Activated T-helper 2 cell treated with anti-CD3 and anti-CD28 coated beads, Interferon-gamma antibody, Interleukin-2, Interleukin-4, amounts not matched to agents 10 μg/mL and 5 μg/mL and 100 μg/mL, durations not matched to agents 14 hours and 24 hours and 36 hours (primary cell): Measurements from ENCODE around the gene MOB3A. TPM values are rescaled to one million over a fixed set of nuclear protein-coding genes. Genes with fewer than 3 reads are reported as not detected.

Experiments used
- DNase-seq: peaks from one replicate; pipeline ENCODE4 v3.0.0; 2021; ENCODE audit warnings: low spot score
- H3K27ac Mint-ChIP-seq: one replicate; pipeline ENCODE4 v1.8.0; 2021; ENCODE audit warnings: mixed read lengths
- H3K27me3 Mint-ChIP-seq: one replicate; pipeline ENCODE4 v1.8.0; 2021; ENCODE audit warnings: low read depth, mixed read lengths
- H3K36me3 Mint-ChIP-seq: one replicate; pipeline ENCODE4 v1.8.0; 2021; ENCODE audit warnings: low read depth, mixed read lengths
- H3K4me1 Mint-ChIP-seq: one replicate; pipeline ENCODE4 v1.8.0; 2021; ENCODE audit warnings: low read depth, mixed read lengths
- H3K4me3 Mint-ChIP-seq: one replicate; pipeline ENCODE4 v1.8.0; 2021; ENCODE audit warnings: low read depth, mild to moderate bottlenecking, moderate library complexity, mixed read lengths
- H3K9me3 Mint-ChIP-seq: one replicate; pipeline ENCODE4 v1.8.0; 2021; ENCODE audit warnings: mixed read lengths
- intact Hi-C: fragments of 100-400 bp; cut with micrococcal nuclease; formaldehyde crosslinking; loops from one replicate; pipeline ENCODE4 v1.15.1; 2023
- total RNA-seq: library from RNA; stranded (reverse); gene quantifications from 2 replicates; pipeline ENCODE4 v1.2.3, GENCODE V29; 2022

The MOB3A gene
- total RNA-seq, 1 donor from 2014 or later, result 175 TPM

DNA sequence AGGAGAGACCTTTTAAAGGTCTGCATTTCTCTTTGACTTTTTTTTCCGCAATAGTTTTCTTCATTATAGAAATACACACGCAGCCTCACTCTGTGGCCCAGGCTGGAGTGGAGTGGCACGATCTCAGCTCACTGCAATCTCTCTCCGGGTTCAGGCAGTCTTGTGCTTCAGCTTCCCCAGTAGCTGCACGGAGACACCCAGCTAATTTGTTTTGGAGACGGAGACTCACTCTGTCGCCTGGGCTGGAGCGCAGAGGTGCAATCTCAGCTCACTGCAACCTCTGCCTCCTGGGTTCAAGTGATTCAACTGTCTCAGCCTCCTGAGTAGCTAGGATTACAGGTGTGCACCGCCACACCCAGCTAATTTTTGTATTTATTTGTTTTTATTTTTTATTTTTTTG, 33.4 kb downstream of the MOB3A start:
- Mint-ChIP-seq H3K4me1 (peaks cover 19% of the 10 kb centered on the region), H3K4me3 (peak overlapping the region; percentile 87)
- intact Hi-C loops, result loop anchor here (5.0 kb wide), 1 partner anchor 35 kb away; the partner anchor contains the start of genes IZUMO4 and MOB3A

DNA sequence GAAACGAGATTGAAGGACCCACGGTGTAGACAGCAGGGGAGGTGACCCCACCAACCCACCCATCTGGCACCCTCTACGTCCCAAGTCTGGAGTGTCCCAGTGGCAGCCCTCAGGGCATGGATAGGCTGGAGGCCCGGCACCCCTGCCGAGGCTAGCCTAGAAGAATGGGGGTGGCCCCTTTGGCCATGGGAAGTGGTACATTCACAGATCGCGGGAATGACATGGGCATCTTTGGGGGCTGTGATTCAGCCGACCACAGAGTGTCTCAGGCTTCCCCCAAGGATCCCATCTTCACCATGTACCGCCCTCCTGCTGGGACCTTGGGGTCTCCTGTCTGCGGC, 33.8 kb downstream of the MOB3A start:
- DNase-seq, result no peak
- no peaks in the 10 kb centered on the region for H3K36me3 Mint-ChIP-seq
- H3K9me3 Mint-ChIP-seq, result no peaks in the 10 kb centered on the region
- H3K4me3 Mint-ChIP-seq, result peak overlapping the region; percentile 87
- H3K27ac Mint-ChIP-seq, result peak overlapping the region; percentile 86
- no peaks in the 10 kb centered on the region for H3K27me3 Mint-ChIP-seq
- intact Hi-C loops, result loop anchor here (5.0 kb wide), 1 partner anchor 35 kb away; the partner anchor contains the start of genes IZUMO4 and MOB3A
- peaks cover 19% of the 10 kb centered on the region for H3K4me1 Mint-ChIP-seq

More for the DNA sequence above, 33.4 kb downstream of the MOB3A start:
- Mint-ChIP-seq H3K36me3 (no peaks in the 10 kb centered on the region), H3K27me3 (no peaks in the 10 kb centered on the region), H3K9me3 (no peaks in the 10 kb centered on the region), H3K27ac (peak overlapping the region; percentile 64)
- no peak for DNase-seq

DNA sequence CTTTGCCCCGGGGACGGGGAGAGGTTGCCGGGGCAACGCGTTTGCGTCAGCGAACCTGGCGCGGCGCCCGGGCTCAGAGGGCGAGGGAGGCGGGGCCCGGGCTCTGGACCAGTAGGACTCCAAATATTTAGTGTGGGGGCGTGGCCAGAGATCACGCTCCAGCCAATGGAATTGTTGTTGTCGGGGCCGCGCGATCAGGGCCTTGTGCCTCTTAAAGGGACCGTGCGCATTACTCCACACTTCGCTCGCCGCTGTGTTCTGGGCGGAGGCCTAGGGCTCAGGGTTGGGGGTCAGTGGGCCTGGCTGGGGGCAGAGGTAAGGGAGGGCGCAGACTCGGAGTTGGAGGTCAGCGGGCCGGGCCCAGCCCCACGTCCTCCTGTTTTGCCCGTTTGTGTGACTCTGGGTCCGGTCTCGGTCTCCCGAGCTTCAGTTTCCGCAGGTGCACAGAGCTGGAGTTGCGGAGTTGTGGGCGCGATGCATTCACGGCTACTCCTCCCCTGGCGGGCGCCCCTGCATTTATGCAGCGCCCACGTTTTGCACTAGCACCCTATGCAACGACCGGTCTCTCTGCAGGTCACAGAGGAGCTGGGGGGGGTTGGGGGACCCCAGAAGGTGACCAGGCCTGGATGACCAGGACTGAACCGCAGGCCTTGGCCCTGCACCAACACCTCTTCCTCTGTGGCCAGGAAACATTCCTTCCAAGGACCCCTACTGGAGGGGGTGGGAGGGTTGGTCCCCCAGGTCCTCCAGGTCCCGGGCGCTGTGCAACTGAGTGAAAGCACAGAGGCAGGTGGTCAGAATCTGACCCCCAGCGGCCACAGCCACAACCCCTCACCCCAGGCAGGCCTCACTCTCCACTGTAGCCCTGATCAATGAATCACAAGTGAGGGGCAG, 34.4 kb downstream of the MOB3A start:
- Mint-ChIP-seq H3K27me3 (no peaks in the 10 kb centered on the region), H3K4me1 (peaks cover 21% of the 10 kb centered on the region), H3K4me3 (peak overlapping the region; percentile 87), H3K36me3 (no peaks in the 10 kb centered on the region), H3K27ac (peak overlapping the region; percentile 86), H3K9me3 (no peaks in the 10 kb centered on the region)
- intact Hi-C loops, result loop anchor here (1.0 to 5.0 kb wide), 2 partner anchors 10 to 36 kb away; partner anchors contain the start of genes IZUMO4, MKNK2 and MOB3A
- peak; percentile 98 for DNase-seq

DNA sequence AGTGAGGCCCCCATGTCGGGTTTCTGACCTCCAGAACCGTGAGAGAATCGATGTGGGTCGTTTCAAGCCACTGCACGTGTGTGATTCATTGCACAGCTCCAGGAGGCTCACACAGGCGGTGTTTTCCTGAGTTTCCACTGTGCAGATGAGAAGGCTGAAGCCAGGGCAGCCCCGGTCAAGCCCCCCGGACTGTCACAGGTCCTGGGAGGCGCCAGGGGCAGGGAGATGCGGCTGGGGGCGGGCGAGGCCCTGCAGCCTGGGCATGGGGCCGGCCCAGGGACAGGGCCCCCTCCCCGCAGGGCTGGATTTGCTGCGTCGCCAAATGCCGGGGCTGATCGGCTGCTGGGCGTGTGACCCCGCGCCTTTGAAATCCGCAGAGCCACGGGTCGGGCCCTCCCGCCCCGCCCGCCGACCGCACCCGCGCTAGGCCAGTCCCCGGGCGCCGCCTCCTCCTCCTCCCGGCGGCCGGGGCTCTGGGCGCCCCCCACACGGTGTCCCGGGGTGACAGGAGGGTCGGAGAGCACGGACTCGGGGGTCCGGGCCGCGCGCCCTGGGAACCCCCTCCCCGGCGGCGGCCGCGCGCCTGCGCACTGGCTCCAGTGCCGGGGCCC, 35.1 kb downstream of the MOB3A start:
- Mint-ChIP-seq H3K4me1 (peaks cover 26% of the 10 kb centered on the region), H3K27ac (peak overlapping the region; percentile 97), H3K9me3 (no peaks in the 10 kb centered on the region), H3K4me3 (peak overlapping the region; percentile 93), H3K36me3 (no peaks in the 10 kb centered on the region), H3K27me3 (no peaks in the 10 kb centered on the region)
- no peak for DNase-seq
- intact Hi-C loops, result loop anchor here (1.0 to 5.0 kb wide), 2 partner anchors 10 to 36 kb away; partner anchors contain the start of genes IZUMO4, MKNK2 and MOB3A

DNA sequence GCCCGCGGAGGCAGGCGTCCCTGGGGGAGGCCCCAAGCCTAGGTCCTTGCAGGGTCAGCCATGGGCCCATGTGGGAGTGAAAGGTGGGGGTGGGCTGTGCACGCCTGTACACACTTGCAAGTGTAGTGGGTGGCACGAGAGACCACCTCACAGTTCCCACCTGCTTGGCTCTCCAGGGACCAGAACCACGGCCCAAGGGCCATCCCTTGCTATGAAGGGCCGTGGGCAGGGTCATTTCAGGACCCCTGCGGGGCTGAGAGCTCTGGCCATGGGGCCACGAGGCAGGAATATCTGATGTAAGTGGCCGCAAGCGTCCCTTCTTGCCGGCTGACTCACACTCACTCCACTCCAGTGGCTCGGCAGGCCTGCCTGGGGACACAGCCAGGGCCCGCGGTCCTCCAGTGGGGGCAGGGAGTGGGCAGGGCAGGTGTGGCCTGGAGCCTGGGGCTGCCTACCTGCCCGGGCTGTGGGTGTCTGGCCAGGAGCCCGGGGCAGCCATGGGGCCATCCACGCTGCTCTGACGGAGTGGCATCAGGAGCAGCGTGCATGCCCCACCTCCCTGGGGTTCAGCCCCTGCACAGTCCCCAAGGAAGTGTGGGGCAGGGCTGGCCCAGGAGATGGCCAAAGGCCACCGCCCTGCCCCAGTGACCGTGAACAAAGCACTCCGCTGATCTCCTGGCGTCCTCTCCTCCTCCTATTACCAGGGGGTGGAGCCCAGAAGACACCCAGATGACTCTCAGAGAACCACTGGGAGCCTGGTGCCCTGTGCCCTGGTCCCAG, 36.5 kb downstream of the MOB3A start:
- peak overlapping the region; percentile 93 for H3K4me3 Mint-ChIP-seq
- intact Hi-C loops, result loop anchor here (5.0 kb wide), 1 partner anchor 38 kb away; the partner anchor contains the start of genes IZUMO4 and MOB3A
- H3K27me3 Mint-ChIP-seq, result no peaks in the 10 kb centered on the region
- no peak for DNase-seq
- no peaks in the 10 kb centered on the region for H3K36me3 Mint-ChIP-seq
- peak overlapping the region; percentile 97 for H3K27ac Mint-ChIP-seq
- H3K9me3 Mint-ChIP-seq, result no peaks in the 10 kb centered on the region
- H3K4me1 Mint-ChIP-seq, result peaks cover 34% of the 10 kb centered on the region

DNA sequence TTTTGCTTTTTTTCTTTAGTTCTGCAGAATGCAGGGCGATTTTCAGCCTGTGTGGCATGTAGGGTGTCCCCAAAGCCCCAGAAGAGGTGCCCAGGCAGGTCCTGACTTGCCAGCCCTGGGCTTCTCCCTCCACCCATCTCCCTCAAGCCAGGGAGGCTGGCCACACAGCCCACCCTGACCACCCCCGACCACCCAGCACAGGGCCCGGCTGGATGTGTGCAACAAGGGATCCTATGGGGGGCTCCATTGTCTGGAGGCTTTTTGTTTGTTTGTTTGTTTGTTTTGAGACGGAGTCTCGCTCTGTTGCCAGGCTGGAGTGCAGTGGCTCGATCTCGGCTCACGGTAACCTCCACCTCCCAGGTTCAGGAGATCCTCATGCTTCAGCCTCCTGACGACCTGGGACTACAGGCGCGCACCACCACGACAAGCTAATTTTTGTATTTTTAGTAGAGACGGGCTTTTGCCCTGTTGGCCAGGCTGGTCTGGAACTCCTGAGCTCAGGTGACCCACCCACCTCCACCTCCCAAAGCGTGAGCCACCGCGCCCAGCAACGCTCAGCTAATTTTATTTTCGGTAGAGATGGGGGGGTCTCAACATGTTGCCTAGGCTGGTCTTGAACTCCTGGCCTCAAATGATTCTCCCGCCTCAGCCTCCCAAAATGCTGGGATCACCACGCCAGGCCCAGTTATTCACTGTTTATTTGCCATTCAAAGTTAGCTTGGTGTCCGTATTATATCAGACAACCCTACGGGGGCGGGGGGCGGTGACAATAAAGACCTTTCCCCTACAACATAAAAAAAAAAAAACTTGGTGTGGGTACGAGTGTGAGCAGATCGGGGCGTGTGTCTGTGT, 37.3 kb downstream of the MOB3A start:
- DNase-seq, result no peak
- peak overlapping the region; percentile 23 for H3K4me3 Mint-ChIP-seq
- no peaks in the 10 kb centered on the region for H3K36me3 Mint-ChIP-seq
- H3K9me3 Mint-ChIP-seq, result no peaks in the 10 kb centered on the region
- peak overlapping the region; percentile 71 for H3K27ac Mint-ChIP-seq
- H3K4me1 Mint-ChIP-seq, result peaks cover 34% of the 10 kb centered on the region
- intact Hi-C loops, result no loop called here
- H3K27me3 Mint-ChIP-seq, result no peaks in the 10 kb centered on the region

DNA sequence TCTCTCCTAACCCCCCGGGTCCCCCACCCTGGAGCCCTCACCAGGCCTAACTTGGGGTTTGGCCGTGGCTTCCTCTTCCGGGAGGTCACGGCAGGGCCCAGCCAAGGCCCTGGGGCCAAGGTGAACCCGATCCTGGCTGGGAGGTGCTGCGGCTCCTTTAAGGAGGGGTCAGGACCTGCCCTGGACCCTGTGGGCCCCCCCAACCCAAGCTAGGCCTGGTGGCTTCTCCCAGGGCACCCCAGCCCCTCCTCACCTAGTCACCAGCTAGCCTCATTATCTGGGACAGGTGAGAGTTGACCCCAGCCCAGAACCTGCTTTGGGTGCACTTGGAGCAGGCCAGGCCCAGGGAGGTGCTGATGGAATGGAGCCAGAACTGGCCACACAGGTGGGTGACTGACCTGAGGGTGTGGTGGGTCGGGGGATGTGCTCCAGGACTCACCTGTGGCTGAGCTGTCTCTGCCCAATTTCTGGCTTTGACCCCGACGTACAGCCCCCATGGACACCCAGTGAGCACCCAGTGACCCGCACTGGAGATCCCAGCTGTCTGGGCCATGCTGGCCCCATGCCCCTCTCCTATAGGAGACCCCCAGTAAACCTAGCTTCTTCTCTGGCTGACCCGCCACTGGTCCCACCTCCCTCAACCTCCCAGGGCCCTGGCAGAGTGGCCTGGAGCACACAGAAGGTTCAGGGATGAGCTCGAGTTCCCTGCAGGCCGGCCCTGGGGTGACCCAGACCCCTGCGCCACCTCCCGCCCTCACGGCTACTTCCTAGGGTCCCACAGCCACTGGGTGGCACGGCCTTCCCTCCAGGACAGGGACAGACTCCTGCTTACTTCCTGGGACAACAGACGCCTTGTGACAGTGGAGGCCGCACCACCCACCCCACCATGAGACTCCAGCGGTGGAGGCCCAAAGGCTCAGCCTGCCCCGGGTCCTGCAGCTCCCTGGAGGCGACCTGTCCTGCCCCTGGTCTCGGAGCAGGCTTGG, 38.3 kb downstream of the MOB3A start:
- H3K27ac Mint-ChIP-seq, result peak overlapping the region; percentile 46
- no peaks in the 10 kb centered on the region for H3K9me3 Mint-ChIP-seq
- no peaks in the 10 kb centered on the region for H3K36me3 Mint-ChIP-seq
- H3K4me1 Mint-ChIP-seq, result peaks cover 34% of the 10 kb centered on the region
- intact Hi-C loops, result no loop called here
- DNase-seq, result no peak
- no peak overlapping the region for H3K4me3 Mint-ChIP-seq
- H3K27me3 Mint-ChIP-seq, result no peaks in the 10 kb centered on the region

DNA sequence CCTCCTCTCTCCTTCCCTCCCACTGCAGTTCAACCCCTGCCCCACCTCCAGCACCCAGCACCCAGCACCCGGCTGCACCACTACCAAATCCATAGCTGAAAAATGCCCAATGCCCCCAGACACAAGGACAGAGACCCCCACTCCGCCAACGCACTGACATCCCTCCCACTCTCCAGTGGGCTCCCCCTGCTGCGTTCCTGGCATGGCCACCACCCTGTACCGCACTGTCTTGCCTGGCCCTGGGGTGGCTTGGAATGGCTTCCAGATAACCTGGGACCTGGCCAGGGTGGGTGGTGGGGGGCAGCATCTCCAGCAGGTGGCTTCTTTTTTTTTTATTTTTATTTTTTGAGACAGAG, 39.3 kb downstream of the MOB3A start:
- H3K4me1 Mint-ChIP-seq, result peaks cover 32% of the 10 kb centered on the region
- H3K4me3 Mint-ChIP-seq, result peak overlapping the region; percentile 45
- intact Hi-C loops, result no loop called here
- H3K9me3 Mint-ChIP-seq, result no peaks in the 10 kb centered on the region
- H3K36me3 Mint-ChIP-seq, result no peaks in the 10 kb centered on the region
- DNase-seq, result no peak
- peak overlapping the region; percentile 72 for H3K27ac Mint-ChIP-seq
- no peaks in the 10 kb centered on the region for H3K27me3 Mint-ChIP-seq

GRCh38 chr19:2055931-2056836, 39.9 kb downstream of the MOB3A start:
- H3K9me3 Mint-ChIP-seq, result no peaks in the 10 kb centered on the region
- H3K4me1 Mint-ChIP-seq, result peaks cover 36% of the 10 kb centered on the region
- peak overlapping the region; percentile 89 for H3K27ac Mint-ChIP-seq
- no peaks in the 10 kb centered on the region for H3K36me3 Mint-ChIP-seq
- DNase-seq, result no peak
- no peaks in the 10 kb centered on the region for H3K27me3 Mint-ChIP-seq
- intact Hi-C loops, result no loop called here
- peak overlapping the region; percentile 75 for H3K4me3 Mint-ChIP-seq

- intact Hi-C loops, result loop anchor here (5.0 kb wide), 1 partner anchor 38 kb away; no protein-coding TSS in a partner anchor
- Mint-ChIP-seq H3K9me3 (no peaks in the 10 kb centered on the region), H3K27me3 (no peaks in the 10 kb centered on the region), H3K4me3 (no peak overlapping the region), H3K4me1 (peaks cover 29% of the 10 kb centered on the region), H3K36me3 (peaks cover 5% of the 10 kb centered on the region), H3K27ac (peak overlapping the region; percentile 68)
- DNase-seq, result no peak
These were observed 41.4 kb downstream of the MOB3A start for GRCh38 chr19:2054763-2055162.
